ENCODE results near the gene TIMM13.

DNA sequence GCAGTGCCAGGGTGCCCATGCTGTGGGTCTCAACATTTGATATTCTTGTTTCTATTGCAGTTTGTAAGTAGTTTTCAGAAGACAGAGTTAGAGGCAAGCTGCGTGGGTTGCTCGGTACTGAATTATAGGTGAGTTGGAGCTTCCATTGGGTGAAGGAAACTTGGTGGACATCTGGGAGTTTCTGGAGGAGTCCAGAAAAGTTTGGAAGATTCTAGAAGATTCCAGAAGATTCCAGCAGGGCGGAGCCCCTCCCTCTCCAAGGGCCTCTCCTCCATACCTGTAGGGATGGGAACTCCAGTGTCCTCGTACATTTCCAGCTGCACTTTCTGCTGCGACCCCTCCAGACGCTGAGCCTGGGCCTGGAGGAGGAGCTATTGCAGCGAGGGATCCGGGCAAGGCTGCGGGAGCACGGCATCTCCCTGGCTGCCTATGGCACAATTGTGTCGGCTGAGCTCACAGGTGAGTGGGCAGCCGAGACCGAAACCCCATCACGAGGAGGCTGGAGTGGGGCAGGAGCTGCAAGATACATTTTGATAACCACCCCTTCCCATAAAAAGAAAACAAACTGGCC lies 28.6 kb downstream of the TIMM13 start:
- TF ChIP-seq, protein P1, sequence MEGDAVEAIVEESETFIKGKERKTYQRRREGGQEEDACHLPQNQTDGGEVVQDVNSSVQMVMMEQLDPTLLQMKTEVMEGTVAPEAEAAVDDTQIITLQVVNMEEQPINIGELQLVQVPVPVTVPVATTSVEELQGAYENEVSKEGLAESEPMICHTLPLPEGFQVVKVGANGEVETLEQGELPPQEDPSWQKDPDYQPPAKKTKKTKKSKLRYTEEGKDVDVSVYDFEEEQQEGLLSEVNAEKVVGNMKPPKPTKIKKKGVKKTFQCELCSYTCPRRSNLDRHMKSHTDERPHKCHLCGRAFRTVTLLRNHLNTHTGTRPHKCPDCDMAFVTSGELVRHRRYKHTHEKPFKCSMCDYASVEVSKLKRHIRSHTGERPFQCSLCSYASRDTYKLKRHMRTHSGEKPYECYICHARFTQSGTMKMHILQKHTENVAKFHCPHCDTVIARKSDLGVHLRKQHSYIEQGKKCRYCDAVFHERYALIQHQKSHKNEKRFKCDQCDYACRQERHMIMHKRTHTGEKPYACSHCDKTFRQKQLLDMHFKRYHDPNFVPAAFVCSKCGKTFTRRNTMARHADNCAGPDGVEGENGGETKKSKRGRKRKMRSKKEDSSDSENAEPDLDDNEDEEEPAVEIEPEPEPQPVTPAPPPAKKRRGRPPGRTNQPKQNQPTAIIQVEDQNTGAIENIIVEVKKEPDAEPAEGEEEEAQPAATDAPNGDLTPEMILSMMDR (IDR thresholded peaks at IDR 0.05 in 2 of 3, conservative IDR thresholded peaks at IDR 0.05 in 1 of 3; ENCODE audit: control insufficient read depth in 2 of 3, extremely low read depth in 1 of 3, insufficient read depth in 1 of 3, low read depth in 3 of 3, low read length in 3 of 3): no peak
- TF ChIP-seq POLR2A (IDR thresholded peaks at IDR 0.05; ENCODE audit: low read depth, low read length): no peak
- TF ChIP-seq EGR1 (IDR thresholded peaks at IDR 0.05; ENCODE audit: borderline replicate concordance in 1 of 2, low read depth in 2 of 2, low read length in 2 of 2): no peak
- TF ChIP-seq EP300 (IDR thresholded peaks at IDR 0.05; ENCODE audit: borderline replicate concordance in 1 of 2, control insufficient read depth in 1 of 2, low read depth in 2 of 2, low read length in 2 of 2): peak in 1 of 2 experiments; percentile 34; a peak in 1 of 4 replicates
